ENCODE measurements around the gene TAF1C.
"Not testable (repeated sequence)": the region's sequence is repeated elsewhere in the genome, so short reads cannot be mapped to it uniquely, and the experiment has no call there.

TAF1C gene

DNA sequence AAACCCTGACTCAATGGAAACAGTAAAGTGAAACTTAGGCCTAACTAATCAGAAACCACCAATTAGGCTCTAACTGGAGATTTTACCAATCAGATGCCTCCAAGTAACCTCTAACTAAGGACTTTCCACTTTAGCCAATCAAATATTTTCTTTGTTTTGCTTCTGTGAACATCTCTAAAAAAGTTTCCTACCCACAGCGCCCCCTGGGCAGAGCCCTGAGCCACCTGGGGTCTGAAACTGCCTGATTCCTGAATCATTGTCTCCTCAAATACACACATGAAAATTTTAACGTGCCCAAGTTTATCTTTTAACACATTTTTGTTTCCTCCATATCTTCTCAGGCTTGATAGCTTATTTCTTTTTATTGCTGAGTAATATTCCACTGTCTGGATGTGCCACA, 23.1 kb upstream of the TAF1C start:
- no peak overlapping the region for H3K4me3 ChIP-seq (ENCODE audit: low read depth, low read length)

DNA sequence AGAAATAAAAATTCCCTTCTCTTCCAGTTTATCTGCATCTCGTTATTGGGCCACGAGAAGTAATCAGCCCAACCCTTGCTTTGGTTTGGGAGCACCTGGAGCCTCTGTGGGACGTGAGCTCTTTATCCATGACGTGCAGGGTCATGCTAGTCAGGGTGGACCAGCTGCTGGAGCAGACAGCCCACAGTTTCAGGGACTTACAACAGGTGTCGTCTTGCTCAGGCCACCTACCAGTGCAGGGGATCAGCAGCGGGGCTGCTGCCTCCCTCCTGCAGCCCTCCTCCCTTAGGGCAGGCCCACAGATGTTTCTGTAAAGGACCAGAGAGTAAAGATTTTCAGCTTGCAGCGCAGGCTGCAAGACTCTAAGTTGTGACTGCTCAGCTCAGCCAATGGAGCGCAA, 21.0 kb upstream of the TAF1C start:
- no peaks in the 10 kb centered on the region for H3K4me1 ChIP-seq (ENCODE audit: control insufficient read depth, insufficient read depth, low read length)
- no peaks in the 10 kb centered on the region for H3K27me3 ChIP-seq (ENCODE audit: control insufficient read depth, insufficient read depth, low read length)
- no peak overlapping the region for H3K9ac ChIP-seq (ENCODE audit: low read depth, low read length)
- no peaks in the 10 kb centered on the region for H3K9me3 ChIP-seq (ENCODE audit: control insufficient read depth, insufficient read depth, low read length)
- no peaks in the 10 kb centered on the region for H3K36me3 ChIP-seq (ENCODE audit: control insufficient read depth, insufficient read depth, low read length)
- H3K4me3 ChIP-seq (ENCODE audit: low read depth, low read length): no peak overlapping the region
- no peak overlapping the region for H3K27ac ChIP-seq (ENCODE audit: low read depth, low read length)

More for the DNA sequence above, 23.1 kb upstream of the TAF1C start:
- no peaks in the 10 kb centered on the region for H3K9me3 ChIP-seq (ENCODE audit: control insufficient read depth, insufficient read depth, low read length)
- no peaks in the 10 kb centered on the region for H3K36me3 ChIP-seq (ENCODE audit: control insufficient read depth, insufficient read depth, low read length)
- no peaks in the 10 kb centered on the region for H3K4me1 ChIP-seq (ENCODE audit: control insufficient read depth, insufficient read depth, low read length)
- no peak overlapping the region for H3K9ac ChIP-seq (ENCODE audit: low read depth, low read length)
- H3K27me3 ChIP-seq (ENCODE audit: control insufficient read depth, insufficient read depth, low read length): no peaks in the 10 kb centered on the region
- no peak overlapping the region for H3K27ac ChIP-seq (ENCODE audit: low read depth, low read length)

DNA sequence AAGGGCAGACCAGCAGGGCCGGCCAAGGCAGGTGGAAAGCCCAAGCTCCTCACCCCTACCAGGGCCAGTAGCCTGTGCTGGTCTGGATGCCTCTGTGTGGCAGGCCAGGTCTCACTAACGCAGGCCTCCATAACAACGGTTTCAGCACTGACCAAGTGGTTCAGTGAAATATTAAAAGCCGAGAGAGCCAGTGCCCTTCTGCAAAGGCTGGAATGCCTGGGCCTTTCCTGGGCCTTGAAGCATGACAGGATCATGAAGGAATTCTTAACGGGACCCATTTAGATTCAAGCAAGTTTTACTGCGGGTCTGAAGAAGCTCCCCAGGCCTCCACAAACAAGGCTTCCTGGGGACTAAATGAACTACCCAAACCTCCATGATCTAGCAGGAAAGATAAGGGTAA, 20.4 kb upstream of the TAF1C start:
- no peaks in the 10 kb centered on the region for H3K27me3 ChIP-seq (ENCODE audit: control insufficient read depth, insufficient read depth, low read length)
- no peaks in the 10 kb centered on the region for H3K4me1 ChIP-seq (ENCODE audit: control insufficient read depth, insufficient read depth, low read length)

DNA sequence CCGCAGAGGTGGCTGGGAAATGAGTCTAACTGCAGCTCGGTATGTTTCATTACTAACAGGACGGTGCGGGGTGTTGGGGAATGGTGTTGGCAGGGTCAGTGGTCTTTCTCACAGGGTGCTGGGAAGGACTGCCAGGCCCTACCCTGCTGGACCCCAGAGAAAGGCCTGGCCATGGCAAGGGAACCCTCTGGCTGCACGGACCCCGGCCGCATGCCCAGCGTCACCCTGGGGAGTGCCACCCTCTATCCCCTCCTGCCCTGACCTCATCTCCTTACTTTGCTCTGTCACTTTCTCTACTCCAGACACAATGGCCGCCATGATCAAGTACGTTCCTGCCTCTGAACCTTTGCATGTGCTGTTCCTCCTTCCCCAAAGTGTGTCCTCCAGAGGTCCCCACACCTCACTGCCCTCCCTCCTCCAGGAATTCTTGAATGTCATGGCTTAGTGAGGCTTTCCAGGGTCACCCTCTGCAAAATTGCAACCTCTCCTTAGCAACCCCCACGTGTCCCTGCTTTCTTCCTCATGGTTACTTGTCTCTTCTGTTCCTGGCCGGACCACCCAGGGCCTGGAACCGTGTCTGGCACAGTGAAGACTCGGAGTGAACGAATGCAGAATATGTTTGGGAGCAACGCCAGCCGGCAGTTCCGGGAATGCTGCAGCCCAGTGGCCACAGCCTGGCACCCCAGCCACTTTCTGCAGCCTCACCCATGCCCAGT, 19.3 kb upstream of the TAF1C start:
- Histone ChIP-seq H3K27me3 (ENCODE audit: control insufficient read depth, insufficient read depth, low read length) (no peaks in the 10 kb centered on the region), H3K27ac (ENCODE audit: low read depth, low read length) (no peak overlapping the region), H3K4me1 (ENCODE audit: control insufficient read depth, insufficient read depth, low read length) (no peaks in the 10 kb centered on the region), H3K36me3 (ENCODE audit: control insufficient read depth, insufficient read depth, low read length) (no peaks in the 10 kb centered on the region), H3K4me3 (ENCODE audit: low read depth, low read length) (no peak overlapping the region), H3K9ac (ENCODE audit: low read depth, low read length) (no peak overlapping the region), H3K9me3 (ENCODE audit: control insufficient read depth, insufficient read depth, low read length) (no peaks in the 10 kb centered on the region)

More for the DNA sequence above, 20.4 kb upstream of the TAF1C start:
- Histone ChIP-seq H3K36me3 (ENCODE audit: control insufficient read depth, insufficient read depth, low read length) (no peaks in the 10 kb centered on the region), H3K27ac (ENCODE audit: low read depth, low read length) (no peak overlapping the region), H3K9me3 (ENCODE audit: control insufficient read depth, insufficient read depth, low read length) (no peaks in the 10 kb centered on the region), H3K4me3 (ENCODE audit: low read depth, low read length) (no peak overlapping the region), H3K9ac (ENCODE audit: low read depth, low read length) (no peak overlapping the region)

DNA sequence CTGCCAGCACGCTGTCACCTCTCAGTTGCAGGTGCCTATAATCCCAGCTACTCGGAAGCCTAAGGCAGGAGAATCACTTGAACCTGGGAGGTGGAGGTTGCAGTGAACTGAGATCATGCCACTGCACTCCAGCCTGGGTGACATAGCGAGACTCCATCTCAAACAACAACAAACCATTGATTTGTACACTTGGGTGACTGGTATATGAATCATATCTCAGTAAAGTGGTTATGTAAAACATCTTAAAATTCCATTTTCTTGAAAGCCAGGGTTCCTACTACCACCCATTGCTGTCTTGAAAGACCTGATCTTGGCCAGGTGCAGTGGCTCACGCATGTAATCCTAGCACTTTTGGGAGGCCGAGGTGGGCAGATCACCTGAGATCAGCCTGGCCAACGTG, 18.3 kb upstream of the TAF1C start:
- not testable (repeated sequence) for H3K4me3 ChIP-seq (ENCODE audit: low read depth, low read length); H3K36me3 ChIP-seq (ENCODE audit: control insufficient read depth, insufficient read depth, low read length); H3K9me3 ChIP-seq (ENCODE audit: control insufficient read depth, insufficient read depth, low read length); H3K27ac ChIP-seq (ENCODE audit: low read depth, low read length); H3K27me3 ChIP-seq (ENCODE audit: control insufficient read depth, insufficient read depth, low read length); H3K4me1 ChIP-seq (ENCODE audit: control insufficient read depth, insufficient read depth, low read length); H3K9ac ChIP-seq (ENCODE audit: low read depth, low read length)

DNA sequence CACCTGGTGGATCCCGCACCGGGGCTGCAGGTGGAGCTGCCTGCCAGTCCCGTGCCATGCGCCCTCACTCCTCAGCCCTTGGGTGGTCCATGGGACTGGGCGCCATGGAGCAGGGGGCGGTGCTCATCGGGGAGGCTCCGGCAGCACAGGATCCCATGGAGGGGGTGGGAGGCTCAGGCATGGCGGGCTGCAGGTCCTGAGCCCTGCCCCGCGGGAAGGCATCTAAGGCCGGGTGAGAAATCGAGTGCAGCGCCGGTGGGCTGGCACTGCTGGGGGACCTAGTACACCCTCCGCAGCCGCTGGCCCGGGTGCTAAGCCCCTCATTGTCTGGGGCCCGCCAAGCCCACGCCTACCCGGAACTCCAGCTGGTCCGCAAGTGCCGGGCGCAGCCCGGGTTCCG, 17.7 kb upstream of the TAF1C start:
- not testable (repeated sequence) for H3K36me3 ChIP-seq (ENCODE audit: control insufficient read depth, insufficient read depth, low read length); H3K27me3 ChIP-seq (ENCODE audit: control insufficient read depth, insufficient read depth, low read length); H3K27ac ChIP-seq (ENCODE audit: low read depth, low read length); H3K9me3 ChIP-seq (ENCODE audit: control insufficient read depth, insufficient read depth, low read length); H3K4me1 ChIP-seq (ENCODE audit: control insufficient read depth, insufficient read depth, low read length); H3K9ac ChIP-seq (ENCODE audit: low read depth, low read length); H3K4me3 ChIP-seq (ENCODE audit: low read depth, low read length)

DNA sequence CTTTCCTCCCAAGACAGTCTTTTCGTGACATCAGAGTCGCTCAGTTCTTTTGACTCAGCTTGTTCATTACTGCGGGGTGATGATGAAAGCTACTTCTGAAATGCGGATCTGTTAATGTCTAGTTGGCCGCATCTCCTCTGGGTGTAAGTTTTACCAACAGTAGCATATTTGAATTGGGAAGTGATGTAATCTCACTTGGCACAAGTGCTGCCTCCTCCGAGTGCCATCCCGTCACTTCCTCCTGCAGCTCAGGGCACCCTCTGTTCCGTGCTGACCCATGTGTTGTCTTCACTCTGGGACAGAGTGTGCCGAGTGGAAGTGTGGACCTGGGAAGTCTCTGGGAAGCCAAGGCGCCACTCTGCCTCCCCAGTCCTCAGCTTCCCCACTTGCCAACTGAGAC, 13.0 kb upstream of the TAF1C start:
- no peaks in the 10 kb centered on the region for H3K27me3 ChIP-seq (ENCODE audit: control insufficient read depth, insufficient read depth, low read length)
- H3K9me3 ChIP-seq (ENCODE audit: control insufficient read depth, insufficient read depth, low read length): no peaks in the 10 kb centered on the region
- H3K36me3 ChIP-seq (ENCODE audit: control insufficient read depth, insufficient read depth, low read length): no peaks in the 10 kb centered on the region
- no peak overlapping the region for H3K9ac ChIP-seq (ENCODE audit: low read depth, low read length)
- no peak overlapping the region for H3K27ac ChIP-seq (ENCODE audit: low read depth, low read length)
- H3K4me1 ChIP-seq (ENCODE audit: control insufficient read depth, insufficient read depth, low read length): no peaks in the 10 kb centered on the region; the same call in 1 of the 2 replicates
- no peak overlapping the region for H3K4me3 ChIP-seq (ENCODE audit: low read depth, low read length)

DNA sequence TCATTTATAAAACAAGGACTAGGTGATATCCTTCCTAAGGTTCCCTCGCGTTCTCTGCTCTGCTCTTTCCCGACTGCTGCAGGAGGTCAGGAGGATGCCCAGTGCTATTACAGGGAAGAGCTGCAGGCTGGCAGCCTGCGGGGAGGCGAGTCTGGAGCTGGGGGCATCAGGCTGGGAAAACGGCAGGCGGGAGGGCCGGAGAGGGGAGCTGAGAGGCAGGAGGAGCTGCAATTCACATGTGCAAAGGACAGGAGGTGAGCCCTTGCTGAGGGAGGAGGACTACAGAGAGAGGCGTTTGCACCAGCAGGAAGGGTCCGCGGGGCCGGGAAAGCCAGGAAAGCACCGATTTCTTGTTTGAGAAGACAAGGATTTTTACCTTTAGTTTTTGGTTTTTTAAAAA, 12.2 kb upstream of the TAF1C start:
- no peak overlapping the region for H3K4me3 ChIP-seq (ENCODE audit: low read depth, low read length)
- H3K9ac ChIP-seq (ENCODE audit: low read depth, low read length): no peak overlapping the region
- no peaks in the 10 kb centered on the region; the same call in 1 of the 2 replicates for H3K4me1 ChIP-seq (ENCODE audit: control insufficient read depth, insufficient read depth, low read length)
- H3K27me3 ChIP-seq (ENCODE audit: control insufficient read depth, insufficient read depth, low read length): no peaks in the 10 kb centered on the region
- no peak overlapping the region for H3K27ac ChIP-seq (ENCODE audit: low read depth, low read length)
- H3K9me3 ChIP-seq (ENCODE audit: control insufficient read depth, insufficient read depth, low read length): no peaks in the 10 kb centered on the region
- no peaks in the 10 kb centered on the region for H3K36me3 ChIP-seq (ENCODE audit: control insufficient read depth, insufficient read depth, low read length)

DNA sequence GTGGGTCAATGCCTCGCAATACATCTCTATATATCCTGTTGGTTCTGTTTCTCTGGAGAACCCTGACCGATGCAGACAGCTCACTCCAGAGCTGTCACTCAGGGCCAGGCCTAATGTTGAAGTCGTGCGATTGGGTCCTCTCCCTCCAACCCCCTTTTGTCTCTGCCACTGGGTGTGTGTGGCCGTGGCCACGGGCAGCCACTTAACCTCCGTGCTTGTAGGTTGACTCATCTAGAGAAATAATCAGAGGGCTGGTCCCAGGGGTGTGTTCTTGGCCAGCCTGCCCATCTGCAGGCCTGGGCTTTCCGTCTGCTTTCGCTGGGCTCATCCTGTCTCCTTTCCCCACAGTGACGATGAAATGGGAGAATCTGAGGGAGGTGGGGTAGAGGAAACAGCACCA, 11.5 kb upstream of the TAF1C start:
- no peak overlapping the region for H3K4me3 ChIP-seq (ENCODE audit: low read depth, low read length)
- H3K9me3 ChIP-seq (ENCODE audit: control insufficient read depth, insufficient read depth, low read length): no peaks in the 10 kb centered on the region
- H3K36me3 ChIP-seq (ENCODE audit: control insufficient read depth, insufficient read depth, low read length): no peaks in the 10 kb centered on the region
- H3K4me1 ChIP-seq (ENCODE audit: control insufficient read depth, insufficient read depth, low read length): no peaks in the 10 kb centered on the region; the same call in 1 of the 2 replicates
- H3K27ac ChIP-seq (ENCODE audit: low read depth, low read length): no peak overlapping the region
- no peaks in the 10 kb centered on the region for H3K27me3 ChIP-seq (ENCODE audit: control insufficient read depth, insufficient read depth, low read length)
- H3K9ac ChIP-seq (ENCODE audit: low read depth, low read length): no peak overlapping the region

DNA sequence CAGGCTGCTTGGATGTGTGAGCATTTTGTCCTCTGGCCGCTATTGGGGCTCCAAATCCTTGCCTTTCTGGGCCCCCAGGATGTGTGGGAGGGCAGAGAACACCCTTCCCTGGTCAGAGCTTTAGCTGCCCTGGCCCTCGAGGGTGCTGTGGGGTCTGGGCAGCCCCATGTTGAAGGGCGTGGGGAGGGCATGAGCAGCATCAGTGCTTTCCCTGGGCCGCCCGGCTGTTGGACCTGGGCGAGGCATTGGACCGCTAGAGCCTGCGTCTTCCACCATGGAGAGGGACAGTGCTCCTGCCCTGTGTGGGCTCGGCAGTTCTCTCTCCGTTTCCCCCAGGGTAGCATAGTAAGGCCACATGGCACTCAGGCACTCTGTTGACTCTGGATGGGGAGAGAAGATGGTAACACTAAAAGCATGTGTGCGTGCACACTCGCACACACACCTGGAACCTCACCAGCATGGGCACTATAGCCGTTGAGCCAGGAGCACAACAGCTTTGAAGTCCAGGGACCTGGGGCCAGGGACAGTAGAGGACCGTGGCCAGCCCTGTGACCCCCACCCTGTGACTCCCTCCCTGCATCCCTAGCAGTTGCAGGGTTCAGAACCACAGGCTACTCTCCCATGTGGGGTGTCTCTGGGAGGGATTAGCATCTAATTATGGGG, 10.7 kb upstream of the TAF1C start:
- Histone ChIP-seq H3K4me1 (ENCODE audit: control insufficient read depth, insufficient read depth, low read length) (no peaks in the 10 kb centered on the region; the same call in 1 of the 2 replicates), H3K9me3 (ENCODE audit: control insufficient read depth, insufficient read depth, low read length) (no peaks in the 10 kb centered on the region), H3K36me3 (ENCODE audit: control insufficient read depth, insufficient read depth, low read length) (no peaks in the 10 kb centered on the region), H3K27ac (ENCODE audit: low read depth, low read length) (no peak overlapping the region), H3K27me3 (ENCODE audit: control insufficient read depth, insufficient read depth, low read length) (no peaks in the 10 kb centered on the region), H3K9ac (ENCODE audit: low read depth, low read length) (no peak overlapping the region), H3K4me3 (ENCODE audit: low read depth, low read length) (no peak overlapping the region)

DNA sequence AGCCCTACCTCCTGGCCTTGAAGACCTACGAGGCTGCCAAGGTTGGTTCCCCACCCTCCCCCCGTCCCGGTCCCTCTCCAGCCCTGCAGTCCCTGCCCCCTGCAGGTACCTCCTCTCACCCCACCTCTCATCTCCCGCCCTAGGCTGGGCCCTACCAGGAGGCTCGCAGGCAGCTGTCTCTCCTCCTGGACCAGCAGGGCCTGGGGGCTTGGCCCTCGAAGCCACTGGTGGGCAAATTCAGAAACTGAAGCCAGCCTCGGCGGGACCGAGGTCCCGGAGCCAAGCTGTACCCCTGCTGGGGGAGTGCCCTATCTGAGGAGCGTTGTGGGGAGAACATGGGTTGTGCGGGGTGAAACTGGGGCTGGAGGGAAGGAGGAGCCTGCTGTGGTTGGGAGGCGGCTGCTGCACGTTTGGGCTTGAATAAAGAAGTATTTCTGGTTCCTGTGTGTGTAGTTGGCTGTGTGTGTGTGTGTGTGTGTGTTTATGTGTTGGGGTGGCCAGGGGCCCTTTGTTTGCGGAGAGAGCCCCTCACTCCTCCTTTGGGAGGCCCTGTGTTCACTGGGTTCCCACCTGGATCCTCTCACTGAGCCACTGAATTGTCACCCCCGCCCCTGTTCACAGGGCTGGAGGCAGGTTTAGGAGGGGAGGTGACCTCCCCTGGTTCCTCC, 10.0 kb upstream of the TAF1C start:
- Histone ChIP-seq H3K9ac (ENCODE audit: low read depth, low read length) (no peak overlapping the region), H3K27ac (ENCODE audit: low read depth, low read length) (no peak overlapping the region), H3K36me3 (ENCODE audit: control insufficient read depth, insufficient read depth, low read length) (no peaks in the 10 kb centered on the region), H3K27me3 (ENCODE audit: control insufficient read depth, insufficient read depth, low read length) (no peaks in the 10 kb centered on the region), H3K4me1 (ENCODE audit: control insufficient read depth, insufficient read depth, low read length) (no peaks in the 10 kb centered on the region; the same call in 1 of the 2 replicates), H3K4me3 (ENCODE audit: low read depth, low read length) (no peak overlapping the region), H3K9me3 (ENCODE audit: control insufficient read depth, insufficient read depth, low read length) (no peaks in the 10 kb centered on the region)
